Measurements from ENCODE around the gene PRDM12. TPM values are rescaled to one million over a fixed set of nuclear protein-coding genes. Genes with fewer than 3 reads are reported as not detected.

The PRDM12 gene
- not detected for total RNA-seq

DNA sequence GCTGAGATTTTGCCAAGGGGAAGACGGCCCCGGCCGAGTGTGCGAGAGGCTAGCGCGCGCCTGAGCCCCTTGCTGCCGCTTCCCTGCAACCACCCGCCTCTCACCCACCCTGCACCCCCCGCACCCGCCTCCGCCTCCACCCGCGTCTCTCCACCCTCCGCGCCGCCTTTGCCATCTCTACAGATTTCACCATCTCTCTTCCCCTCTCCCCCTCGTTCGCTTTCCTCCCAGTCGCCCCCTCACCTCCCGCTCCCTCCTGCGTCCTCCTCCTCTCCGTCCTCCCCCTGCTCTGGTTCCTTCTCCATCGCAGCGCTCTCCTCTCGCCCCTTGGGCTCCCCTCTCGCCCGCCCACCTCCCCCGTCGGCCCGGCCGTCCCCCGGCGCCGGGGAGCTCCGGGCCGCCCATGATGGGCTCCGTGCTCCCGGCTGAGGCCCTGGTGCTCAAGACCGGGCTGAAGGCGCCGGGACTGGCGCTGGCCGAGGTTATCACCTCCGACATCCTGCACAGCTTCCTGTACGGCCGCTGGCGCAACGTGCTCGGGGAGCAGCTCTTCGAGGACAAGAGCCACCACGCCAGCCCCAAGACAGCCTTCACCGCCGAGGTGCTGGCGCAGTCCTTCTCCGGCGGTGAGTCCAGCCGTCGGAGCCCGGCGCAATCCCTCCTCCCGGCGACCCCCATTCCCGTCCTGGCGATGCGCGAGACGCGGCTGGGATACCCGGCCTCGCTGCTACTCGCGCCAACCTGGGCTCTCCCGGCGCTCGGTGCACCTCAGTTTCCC is at the start of gene PRDM12:
TSS of gene PRDM12 (plus strand) at position 344 of the 778 bp plus-strand sequence. CDS start at position 404, 60 bp downstream.
- H3K27me3 ChIP-seq (ENCODE audit: insufficient read depth, low read length) = peaks cover 72% of the 10 kb centered on the region
- H3K9me3 ChIP-seq (ENCODE audit: low read depth, low read length) = no peaks in the 10 kb centered on the region
- H3K4me1 ChIP-seq (ENCODE audit: insufficient read depth, low read length) = peaks cover 24% of the 10 kb centered on the region
- H3K4me3 ChIP-seq (ENCODE audit: low read length) = no peak within 1 kb of the TSS

DNA sequence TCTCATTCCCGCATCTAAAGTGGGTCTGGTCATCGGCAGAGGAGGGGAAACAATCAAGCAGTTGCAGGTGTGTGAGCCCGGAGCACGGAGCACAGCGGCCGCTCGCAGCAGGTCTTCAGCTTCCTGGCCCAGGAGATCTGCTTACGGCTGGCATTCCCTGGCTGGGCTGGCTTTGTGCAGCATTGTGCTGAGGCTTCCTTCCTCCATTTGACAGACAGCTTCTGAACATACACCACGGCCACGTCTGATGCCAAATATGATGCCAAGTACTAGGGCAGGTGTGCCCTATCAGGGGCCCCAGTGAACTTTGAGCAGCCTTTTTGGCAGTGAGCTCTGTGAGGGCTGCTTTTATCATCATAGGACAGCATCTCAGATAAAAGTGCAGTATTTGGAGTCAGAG is 47.9 kb upstream of the PRDM12 start:
- H3K9me3 ChIP-seq (ENCODE audit: low read depth, low read length) = no peaks in the 10 kb centered on the region
- H3K4me3 ChIP-seq (ENCODE audit: low read length) = no peak overlapping the region
- no peaks in the 10 kb centered on the region for H3K4me1 ChIP-seq (ENCODE audit: insufficient read depth, low read length)
- H3K27me3 ChIP-seq (ENCODE audit: insufficient read depth, low read length) = no peaks in the 10 kb centered on the region

- Histone ChIP-seq H3K4me3 (ENCODE audit: low read length) (no peak overlapping the region), H3K27me3 (ENCODE audit: insufficient read depth, low read length) (no peaks in the 10 kb centered on the region), H3K9me3 (ENCODE audit: low read depth, low read length) (no peaks in the 10 kb centered on the region), H3K4me1 (ENCODE audit: insufficient read depth, low read length) (no peaks in the 10 kb centered on the region)
Measured at GRCh38 chr9:130623466-130623865, 40.9 kb upstream of the PRDM12 start.

DNA sequence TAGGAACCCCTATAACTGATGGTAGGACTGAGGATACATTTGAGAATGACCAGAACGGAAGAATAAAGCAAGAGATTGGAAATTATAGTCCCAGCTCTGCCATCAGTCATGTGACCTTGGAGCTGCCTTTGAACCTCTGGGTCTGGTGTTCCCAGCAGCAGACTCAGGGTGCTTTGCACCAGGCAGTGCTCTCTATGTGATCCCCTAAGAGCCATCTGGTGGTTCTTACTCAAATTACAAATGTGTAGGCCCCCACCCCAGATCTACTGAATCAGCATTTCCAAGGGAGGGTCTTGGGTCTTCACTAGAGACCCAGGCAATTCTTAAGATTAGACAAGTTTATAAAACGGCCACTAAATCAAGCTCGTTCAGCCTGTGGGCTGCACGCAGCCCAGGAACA is 40.2 kb upstream of the PRDM12 start:
- Histone ChIP-seq H3K4me3 (ENCODE audit: low read length) (no peak overlapping the region), H3K9me3 (ENCODE audit: low read depth, low read length) (no peaks in the 10 kb centered on the region), H3K27me3 (ENCODE audit: insufficient read depth, low read length) (no peaks in the 10 kb centered on the region), H3K4me1 (ENCODE audit: insufficient read depth, low read length) (no peaks in the 10 kb centered on the region)

DNA sequence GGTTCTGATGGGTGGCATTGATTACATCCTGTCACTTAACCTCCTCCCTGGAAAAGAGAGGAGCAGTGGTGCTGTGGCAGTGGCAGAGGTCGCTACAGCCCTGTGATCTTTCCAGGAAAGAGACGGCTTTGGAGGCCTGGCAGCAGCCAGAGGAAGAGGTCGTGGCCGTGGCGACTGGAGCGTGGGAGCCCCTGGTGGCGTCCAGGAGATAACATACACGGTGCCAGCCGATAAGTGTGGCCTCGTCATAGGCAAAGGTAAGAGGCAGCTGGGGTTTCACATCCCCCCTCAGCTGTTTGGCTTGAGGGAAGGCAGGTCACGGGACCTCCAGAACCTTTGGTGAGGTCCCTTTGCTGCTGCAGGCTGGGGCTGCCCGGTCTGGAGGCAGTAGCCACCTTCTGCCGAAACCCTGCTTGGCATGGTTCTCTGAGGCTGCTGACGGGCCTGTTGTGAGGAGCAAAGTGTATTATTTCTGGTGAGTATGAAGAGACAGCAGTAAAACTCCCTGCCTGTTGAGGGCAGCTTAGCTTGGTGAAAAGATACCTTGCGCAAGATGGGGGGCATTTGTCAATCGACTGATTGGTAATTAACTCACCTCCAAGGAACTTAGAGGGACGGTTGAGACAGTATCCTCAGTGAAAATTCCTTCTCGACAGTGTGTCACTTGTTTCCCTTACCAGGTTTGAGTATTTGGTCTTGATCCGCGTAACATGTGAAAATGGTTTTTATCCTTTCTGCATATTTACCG is 38.0 kb upstream of the PRDM12 start:
- H3K4me1 ChIP-seq (ENCODE audit: insufficient read depth, low read length) = no peaks in the 10 kb centered on the region
- H3K9me3 ChIP-seq (ENCODE audit: low read depth, low read length) = no peaks in the 10 kb centered on the region
- H3K4me3 ChIP-seq (ENCODE audit: low read length) = no peak overlapping the region
- no peaks in the 10 kb centered on the region for H3K27me3 ChIP-seq (ENCODE audit: insufficient read depth, low read length)

GRCh38 chr9:130627051-130627450 is 37.3 kb upstream of the PRDM12 start:
- no peak overlapping the region for H3K4me3 ChIP-seq (ENCODE audit: low read length)
- no peaks in the 10 kb centered on the region for H3K27me3 ChIP-seq (ENCODE audit: insufficient read depth, low read length)
- no peaks in the 10 kb centered on the region for H3K9me3 ChIP-seq (ENCODE audit: low read depth, low read length)
- H3K4me1 ChIP-seq (ENCODE audit: insufficient read depth, low read length) = no peaks in the 10 kb centered on the region

DNA sequence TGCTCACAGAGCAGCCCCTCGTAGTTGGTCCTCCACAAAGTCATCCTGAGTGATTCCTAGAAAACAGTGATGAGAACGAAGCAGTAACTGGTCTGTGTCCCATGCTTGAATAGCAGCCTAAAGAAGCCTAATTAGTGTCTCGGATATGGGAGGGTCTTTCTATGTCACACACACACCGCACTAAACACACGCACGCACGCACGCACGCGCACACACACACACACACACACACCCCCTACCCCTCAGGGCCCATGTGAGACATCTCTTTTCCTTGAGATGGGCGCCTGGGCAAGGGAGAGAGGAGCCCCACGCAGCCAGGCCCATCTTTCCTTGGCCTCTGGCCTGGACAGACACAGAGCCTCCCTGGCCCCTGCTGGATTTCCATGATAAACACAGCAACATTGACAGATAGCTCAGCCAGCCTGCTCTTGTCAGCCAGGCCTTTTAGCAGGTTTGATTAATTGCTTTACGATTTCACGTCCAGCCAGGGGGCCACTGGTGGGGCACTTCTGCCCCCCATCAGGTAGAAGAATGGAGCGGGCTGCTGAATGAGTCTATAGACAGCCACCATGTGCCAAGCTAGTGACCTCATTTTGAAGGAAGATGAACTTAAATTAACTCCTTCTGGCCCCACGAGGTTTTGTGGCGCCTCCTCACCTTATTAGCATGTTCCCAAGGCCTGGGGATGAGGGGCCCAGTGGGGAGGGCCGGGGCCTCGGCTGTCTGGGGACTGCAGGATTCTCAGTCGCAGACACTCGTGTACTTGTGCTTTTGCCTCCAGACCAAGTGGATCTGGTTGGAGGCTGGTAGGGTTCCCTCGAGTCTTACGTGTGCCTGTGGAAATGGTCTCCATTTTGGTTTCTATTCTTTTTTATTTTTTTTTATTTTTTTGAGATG is 36.2 kb upstream of the PRDM12 start:
- H3K4me1 ChIP-seq (ENCODE audit: insufficient read depth, low read length) = no peaks in the 10 kb centered on the region

DNA sequence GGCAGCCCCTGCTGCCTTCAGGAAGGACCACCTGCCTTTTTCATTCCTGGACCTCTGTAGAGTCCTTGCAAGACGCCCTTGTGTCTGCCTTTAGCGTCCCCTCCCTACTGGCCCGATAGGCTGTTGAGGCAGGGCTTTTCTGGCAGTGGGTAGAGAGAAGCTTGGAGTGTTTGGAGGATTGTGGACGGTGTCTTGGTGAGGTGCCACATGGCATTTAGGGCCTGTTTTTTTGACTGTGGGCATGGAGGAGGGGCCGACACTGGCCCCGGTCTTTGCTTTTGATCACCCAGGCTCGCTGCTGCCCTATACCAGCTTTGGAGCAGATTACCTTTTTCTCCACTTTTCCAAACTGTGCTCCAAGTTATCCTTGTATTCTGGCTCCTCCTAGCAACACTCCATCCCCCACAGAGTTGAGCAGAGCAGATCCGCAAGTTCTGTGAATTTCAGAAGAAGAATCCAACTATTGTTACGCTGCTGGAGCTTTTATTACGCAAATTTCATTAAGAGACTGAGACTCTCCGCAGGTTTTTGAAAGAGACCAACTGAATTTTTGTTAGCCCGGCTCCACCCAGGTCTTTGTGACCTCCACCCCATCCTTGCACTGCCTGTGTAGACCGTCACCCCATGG is 34.8 kb upstream of the PRDM12 start:
- Histone ChIP-seq H3K4me3 (ENCODE audit: low read length) (no peak overlapping the region), H3K27me3 (ENCODE audit: insufficient read depth, low read length) (no peaks in the 10 kb centered on the region)

More for the DNA sequence above, 36.2 kb upstream of the PRDM12 start:
- H3K4me3 ChIP-seq (ENCODE audit: low read length) = no peak overlapping the region
- H3K27me3 ChIP-seq (ENCODE audit: insufficient read depth, low read length) = no peaks in the 10 kb centered on the region
- no peaks in the 10 kb centered on the region for H3K9me3 ChIP-seq (ENCODE audit: low read depth, low read length)

DNA sequence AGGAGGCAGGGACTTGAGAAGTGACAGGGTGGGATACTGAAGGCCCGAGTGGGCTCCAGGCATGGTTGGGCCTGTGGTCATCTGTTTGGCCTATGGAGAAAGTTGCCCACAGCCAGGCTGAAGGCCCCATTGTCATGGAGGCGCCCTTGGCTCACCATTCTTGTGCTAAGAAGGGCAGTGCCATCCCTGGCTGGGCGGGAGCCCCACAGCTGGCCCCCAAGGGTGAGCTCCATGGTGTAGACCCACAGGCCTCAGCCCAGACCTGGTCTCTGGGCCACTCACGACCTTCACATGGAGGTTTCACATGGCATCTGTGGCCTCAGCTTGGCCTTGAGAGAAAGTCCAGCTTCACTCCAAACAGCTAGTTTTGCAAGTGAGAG is 34.3 kb upstream of the PRDM12 start:
- Histone ChIP-seq H3K4me3 (ENCODE audit: low read length) (no peak overlapping the region), H3K9me3 (ENCODE audit: low read depth, low read length) (no peaks in the 10 kb centered on the region), H3K4me1 (ENCODE audit: insufficient read depth, low read length) (no peaks in the 10 kb centered on the region), H3K27me3 (ENCODE audit: insufficient read depth, low read length) (no peaks in the 10 kb centered on the region)

More for the DNA sequence above, 34.8 kb upstream of the PRDM12 start:
- Histone ChIP-seq H3K9me3 (ENCODE audit: low read depth, low read length) (no peaks in the 10 kb centered on the region), H3K4me1 (ENCODE audit: insufficient read depth, low read length) (no peaks in the 10 kb centered on the region)

GRCh38 chr9:130630506-130631330 is 33.7 kb upstream of the PRDM12 start:
- no peaks in the 10 kb centered on the region for H3K9me3 ChIP-seq (ENCODE audit: low read depth, low read length)
- H3K4me3 ChIP-seq (ENCODE audit: low read length) = no peak overlapping the region
- no peaks in the 10 kb centered on the region for H3K27me3 ChIP-seq (ENCODE audit: insufficient read depth, low read length)
- H3K4me1 ChIP-seq (ENCODE audit: insufficient read depth, low read length) = no peaks in the 10 kb centered on the region

- no peak overlapping the region for H3K4me3 ChIP-seq (ENCODE audit: low read length)
Measured at GRCh38 chr9:130631331-130632080, 32.9 kb upstream of the PRDM12 start.

GRCh38 chr9:130632081-130632710 is 32.2 kb upstream of the PRDM12 start:
- no peaks in the 10 kb centered on the region for H3K4me1 ChIP-seq (ENCODE audit: insufficient read depth, low read length)
- H3K27me3 ChIP-seq (ENCODE audit: insufficient read depth, low read length) = no peaks in the 10 kb centered on the region
- H3K9me3 ChIP-seq (ENCODE audit: low read depth, low read length) = no peaks in the 10 kb centered on the region
- H3K4me3 ChIP-seq (ENCODE audit: low read length) = no peak overlapping the region

More at GRCh38 chr9:130631331-130632080, 32.9 kb upstream of the PRDM12 start:
- no peaks in the 10 kb centered on the region for H3K4me1 ChIP-seq (ENCODE audit: insufficient read depth, low read length)
- H3K27me3 ChIP-seq (ENCODE audit: insufficient read depth, low read length) = no peaks in the 10 kb centered on the region
- no peaks in the 10 kb centered on the region for H3K9me3 ChIP-seq (ENCODE audit: low read depth, low read length)

- H3K4me1 ChIP-seq (ENCODE audit: insufficient read depth, low read length) = no peaks in the 10 kb centered on the region
- no peaks in the 10 kb centered on the region for H3K27me3 ChIP-seq (ENCODE audit: insufficient read depth, low read length)
- no peaks in the 10 kb centered on the region for H3K9me3 ChIP-seq (ENCODE audit: low read depth, low read length)
- H3K4me3 ChIP-seq (ENCODE audit: low read length) = no peak overlapping the region
Measured at GRCh38 chr9:130632841-130633240, 31.6 kb upstream of the PRDM12 start.
